GM10248 (cell line): ENCODE data around the gene MORC4.

Experiments used
- CTCF ChIA-PET: fragments of 300-600 bp; sonication (Branson Sonifier 250); formaldehyde crosslinking; extraction: SDS; loops from one replicate; lab custom pipeline; 2021; ENCODE audit warnings: antibody characterized with exemption; lab: Yijun Ruan, JAX
- POLR2A ChIA-PET: fragments of 350-650 bp; sonication (Branson Sonifier 250); formaldehyde crosslinking; extraction: SDS; loops from one replicate; lab custom pipeline; 2020; ENCODE audit warnings: antibody characterized with exemption; lab: Yijun Ruan, JAX
- DNase-seq: peaks from one replicate; pipeline ENCODE4 v3.0.0; 2012; ENCODE audit errors: extremely low spot score
- TF ChIP-seq, protein P1 (sequence below): IDR thresholded peaks from 2 replicates; pipeline ENCODE4 v1.5.1; 2012; ENCODE audit warnings: mild to moderate bottlenecking, low read depth; ENCODE audit errors: extremely low read depth, missing control alignments, control extremely low read depth

MORC4 gene

DNA sequence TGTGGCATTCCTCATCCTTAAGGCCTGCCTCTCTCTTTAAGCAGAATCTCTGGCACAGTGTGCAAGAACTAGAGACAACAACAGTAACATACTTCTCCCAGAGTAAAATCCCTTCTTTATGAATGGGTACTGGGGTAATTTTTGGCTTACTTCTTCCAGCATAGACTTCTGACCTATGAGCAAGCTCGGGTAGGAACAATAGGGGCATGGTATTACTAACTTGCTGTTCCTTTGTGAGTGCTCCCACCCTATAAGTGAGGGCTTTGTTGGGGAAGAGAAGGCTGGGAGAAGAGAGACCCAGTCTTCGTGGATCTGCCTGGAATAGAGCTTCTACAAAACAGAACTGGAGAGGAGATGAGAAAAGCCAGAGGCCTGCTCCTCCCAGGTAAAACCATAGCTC, 49.6 kb downstream of the MORC4 start:
- CTCF ChIA-PET = interaction anchor here (0.9 to 1.3 kb wide), 2 partner anchors 51 to 57 kb away, joined by 3 to 4 read pairs; no protein-coding TSS in a partner anchor
- POLR2A ChIA-PET = no interaction called here
- TF ChIP-seq, protein P1, sequence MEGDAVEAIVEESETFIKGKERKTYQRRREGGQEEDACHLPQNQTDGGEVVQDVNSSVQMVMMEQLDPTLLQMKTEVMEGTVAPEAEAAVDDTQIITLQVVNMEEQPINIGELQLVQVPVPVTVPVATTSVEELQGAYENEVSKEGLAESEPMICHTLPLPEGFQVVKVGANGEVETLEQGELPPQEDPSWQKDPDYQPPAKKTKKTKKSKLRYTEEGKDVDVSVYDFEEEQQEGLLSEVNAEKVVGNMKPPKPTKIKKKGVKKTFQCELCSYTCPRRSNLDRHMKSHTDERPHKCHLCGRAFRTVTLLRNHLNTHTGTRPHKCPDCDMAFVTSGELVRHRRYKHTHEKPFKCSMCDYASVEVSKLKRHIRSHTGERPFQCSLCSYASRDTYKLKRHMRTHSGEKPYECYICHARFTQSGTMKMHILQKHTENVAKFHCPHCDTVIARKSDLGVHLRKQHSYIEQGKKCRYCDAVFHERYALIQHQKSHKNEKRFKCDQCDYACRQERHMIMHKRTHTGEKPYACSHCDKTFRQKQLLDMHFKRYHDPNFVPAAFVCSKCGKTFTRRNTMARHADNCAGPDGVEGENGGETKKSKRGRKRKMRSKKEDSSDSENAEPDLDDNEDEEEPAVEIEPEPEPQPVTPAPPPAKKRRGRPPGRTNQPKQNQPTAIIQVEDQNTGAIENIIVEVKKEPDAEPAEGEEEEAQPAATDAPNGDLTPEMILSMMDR = no peak

DNA sequence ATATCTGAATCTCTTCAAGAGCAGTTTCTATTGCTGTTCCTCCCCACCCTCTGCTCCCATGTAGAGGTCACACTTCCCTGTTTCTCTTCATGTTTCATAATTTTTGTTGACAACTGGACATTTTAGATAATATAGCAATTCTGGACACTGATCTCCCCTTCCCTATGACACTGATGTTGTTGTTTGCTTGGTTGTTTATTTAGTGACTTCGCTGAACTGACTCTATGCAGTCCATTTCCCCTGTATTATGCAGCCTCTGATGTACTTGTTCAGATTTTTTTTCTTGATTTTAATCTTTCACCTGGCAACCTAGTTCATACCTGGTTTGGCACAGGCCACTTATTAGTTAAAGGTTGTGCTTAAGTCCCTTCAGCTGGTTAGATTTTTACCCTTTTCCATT, 50.6 kb downstream of the MORC4 start:
- DNase-seq = no peak
- ChIA-PET POLR2A (no interaction called here), CTCF (no interaction called here)

More for the DNA sequence above, 49.6 kb downstream of the MORC4 start:
- no peak for DNase-seq

DNA sequence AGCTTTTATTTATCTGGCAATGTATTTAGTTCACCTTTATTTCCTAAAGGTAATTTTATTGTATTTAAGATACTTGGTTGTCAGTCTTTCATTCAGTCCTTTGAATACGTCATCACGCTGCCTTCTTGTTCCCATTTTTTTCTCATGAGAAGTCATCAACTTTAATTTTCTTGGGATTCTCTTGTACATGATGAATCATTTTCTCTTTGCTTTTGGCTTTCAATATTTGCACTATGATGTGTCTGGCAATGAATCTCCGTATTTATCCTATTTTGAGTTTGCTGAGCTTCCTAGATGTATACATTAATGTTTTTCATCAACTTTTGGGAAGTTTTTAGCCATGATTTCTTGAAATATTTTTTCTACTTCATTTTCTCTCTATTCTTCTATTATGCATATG, 51.4 kb downstream of the MORC4 start:
- CTCF ChIA-PET = no interaction called here
- no peak for DNase-seq
- TF ChIP-seq, protein P1 = no peak
- POLR2A ChIA-PET = no interaction called here

More for the DNA sequence above, 50.6 kb downstream of the MORC4 start:
- TF ChIP-seq, protein P1 = no peak

DNA sequence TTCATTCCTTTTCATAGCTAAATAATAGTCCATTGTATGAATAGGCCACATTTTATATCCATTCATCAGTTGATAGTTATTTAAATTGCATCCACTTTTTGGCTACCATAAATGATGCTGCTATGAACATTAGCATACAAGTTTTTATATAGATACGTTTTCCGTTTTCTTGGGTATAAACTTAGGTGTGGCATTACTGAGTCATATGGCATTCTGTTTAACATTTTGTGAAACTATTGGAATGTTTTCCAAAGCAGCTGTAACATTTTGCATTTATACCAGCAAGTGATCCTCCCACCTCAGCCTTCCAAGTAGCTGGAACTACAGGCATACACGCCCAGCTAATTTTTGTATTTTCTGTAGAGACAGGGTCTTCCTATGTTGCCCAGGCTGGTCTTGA, 53.5 kb downstream of the MORC4 start:
- TF ChIP-seq, protein P1 = no peak
- DNase-seq = no peak
- ChIA-PET CTCF (no interaction called here), POLR2A (no interaction called here)

DNA sequence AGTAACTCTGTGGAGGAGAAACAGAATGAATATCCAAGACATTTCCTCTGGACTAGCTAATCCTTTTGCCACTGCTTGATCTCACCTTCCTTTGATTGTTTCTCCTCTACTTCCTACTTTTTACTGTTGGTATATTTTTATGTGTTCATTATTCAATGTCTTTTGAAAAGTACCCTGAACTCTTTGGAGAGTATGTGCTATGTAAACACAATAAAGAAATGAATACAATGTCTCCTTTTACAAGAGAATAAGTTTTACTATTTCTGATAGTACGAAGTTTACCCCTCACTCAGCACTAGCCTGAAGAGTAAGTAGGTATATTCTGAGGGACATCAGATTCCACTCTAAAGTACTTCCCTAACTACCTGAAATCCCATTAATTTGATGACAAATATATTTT, 59.9 kb downstream of the MORC4 start:
- CTCF ChIA-PET = no interaction called here
- DNase-seq = no peak
- TF ChIP-seq, protein P1 = no peak
- POLR2A ChIA-PET = no interaction called here

DNA sequence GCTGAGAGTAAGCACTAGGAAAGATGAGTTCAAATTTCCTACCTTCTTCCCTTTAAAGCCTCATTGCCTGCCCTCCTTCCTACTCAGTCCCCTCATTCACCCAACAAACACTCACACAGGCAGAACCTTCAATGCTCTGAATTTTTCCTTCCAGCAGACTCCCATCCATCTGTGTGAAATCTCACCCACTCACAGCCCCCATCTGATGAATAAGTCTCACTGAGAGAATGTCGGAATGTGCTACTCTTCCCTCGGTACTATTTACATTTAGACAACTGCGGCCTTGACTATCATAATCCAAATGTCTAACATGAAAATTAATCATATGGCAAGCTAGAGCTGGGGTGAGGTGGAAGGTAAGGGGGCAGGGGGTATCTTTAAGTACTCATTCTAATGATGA, 60.4 kb downstream of the MORC4 start:
- ChIA-PET POLR2A (no interaction called here), CTCF (no interaction called here)
- no peak for DNase-seq
- TF ChIP-seq, protein P1 = no peak

DNA sequence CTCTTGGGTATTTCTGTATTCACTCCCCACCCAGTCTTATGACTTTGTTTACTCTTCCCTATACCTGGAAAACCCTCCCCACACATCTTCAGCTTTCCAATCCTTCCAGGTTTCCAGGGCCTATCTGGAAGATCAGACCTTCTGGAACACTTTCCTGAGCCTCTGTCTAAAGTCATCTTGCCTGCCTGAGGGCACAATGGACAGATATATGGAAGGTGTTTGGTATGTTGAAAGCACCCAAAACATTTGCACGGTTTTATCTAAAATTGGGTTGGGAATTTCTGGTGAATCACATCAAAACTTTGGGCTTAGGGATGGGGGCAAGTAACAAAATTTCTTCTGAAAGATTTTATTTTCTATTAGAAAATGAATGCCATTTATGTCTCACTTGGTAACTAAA, 63.8 kb downstream of the MORC4 start:
- POLR2A ChIA-PET = no interaction called here
- no peak for DNase-seq
- CTCF ChIA-PET = no interaction called here
- TF ChIP-seq, protein P1 = no peak
